ENCODE results near the gene HABP4. TPM values are rescaled to one million over a fixed set of nuclear protein-coding genes. Genes with fewer than 3 reads are reported as not detected.

The HABP4 gene
- total RNA-seq, 1 experiment from 2014 or later = 21.0 TPM

DNA sequence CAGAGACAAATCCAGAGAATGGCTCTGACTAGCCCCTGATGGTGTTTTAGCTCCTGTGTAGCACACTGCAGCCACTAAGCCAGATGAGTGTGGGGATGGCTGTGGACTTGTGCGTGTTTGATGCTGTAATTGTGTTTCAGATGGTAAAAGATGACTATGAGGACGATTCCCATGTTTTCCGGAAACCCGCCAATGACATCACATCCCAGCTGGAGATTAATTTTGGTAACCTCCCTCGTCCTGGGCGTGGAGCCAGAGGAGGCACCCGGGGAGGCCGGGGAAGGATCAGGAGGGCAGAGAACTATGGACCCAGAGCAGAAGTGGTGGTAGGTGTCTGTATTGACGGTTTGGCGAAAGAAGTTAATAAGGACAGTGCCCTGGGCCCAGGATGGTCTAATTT lies 38.0 kb downstream of the HABP4 start:
- Histone ChIP-seq H3K9me2 (ENCODE audit: insufficient read depth) (no peaks in the 10 kb centered on the region), H3K4me1 (ENCODE audit: control insufficient read depth in 1 of 2, insufficient read depth in 2 of 2, low read length in 2 of 2) (peaks cover 24 to 31% of the 10 kb centered on the region in 2 experiments)
- RAD21 ChIA-PET (ENCODE audit: low non-redundant PET in 1 of 2, low total read pairs in 2 of 2, uncharacterized antibody in 2 of 2, unreplicated experiment in 2 of 2) = no interaction called here

DNA sequence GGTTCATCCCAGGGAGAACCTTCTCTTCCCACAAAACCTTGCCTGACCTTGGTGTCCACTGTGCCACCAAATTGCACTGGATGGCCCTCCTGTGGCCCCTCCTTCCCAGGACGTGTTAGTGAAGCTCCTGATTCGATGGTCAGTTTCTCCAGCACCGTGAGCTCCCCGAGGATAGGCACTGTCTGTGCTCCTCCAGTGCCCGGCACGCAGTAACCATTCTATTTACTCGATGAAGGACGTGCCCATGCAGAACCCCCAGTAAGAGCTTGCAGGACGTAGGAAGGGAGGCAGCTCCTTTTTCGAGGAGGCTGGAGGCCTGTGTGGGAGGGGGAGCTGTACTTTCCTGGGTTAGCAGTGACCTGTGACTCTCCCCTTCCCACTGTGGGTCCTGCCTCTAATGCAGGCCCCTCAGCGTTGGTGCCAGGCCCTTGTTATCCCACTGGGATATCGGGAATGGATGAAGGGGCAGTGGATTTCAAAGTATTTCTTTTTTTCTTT lies 39.6 kb downstream of the HABP4 start:
- H3K9me3 ChIP-seq (ENCODE audit: control insufficient read depth in 1 of 2, insufficient read depth in 1 of 2, low read depth in 1 of 2, low read length in 2 of 2) = no peaks in the 10 kb centered on the region
- no peak overlapping the region for H3K9ac ChIP-seq (ENCODE audit: low read length)
- H3K27ac ChIP-seq (ENCODE audit: low read depth, low read length) = no peak overlapping the region
- peaks cover 24 to 31% of the 10 kb centered on the region in 2 experiments for H3K4me1 ChIP-seq (ENCODE audit: control insufficient read depth in 1 of 2, insufficient read depth in 2 of 2, low read length in 2 of 2)
- peaks cover 7 to 17% of the 10 kb centered on the region in 2 experiments; a peak in 3 of 4 replicates for H3K36me3 ChIP-seq (ENCODE audit: control insufficient read depth in 1 of 2, insufficient read depth in 2 of 2, low read length in 2 of 2)
- H3K27me3 ChIP-seq (ENCODE audit: insufficient read depth, low read length) = no peaks in the 10 kb centered on the region
- ChIA-PET RAD21 (ENCODE audit: low non-redundant PET in 1 of 2, low total read pairs in 2 of 2, uncharacterized antibody in 2 of 2, unreplicated experiment in 2 of 2) (no interaction called here), POLR2A (interaction anchor here (0.6 kb wide), 1 partner anchor 1151 kb away, joined by 3 read pairs; no protein-coding TSS in a partner anchor), CTCF (no interaction called here)
- no peaks in the 10 kb centered on the region for H3K79me2 ChIP-seq (ENCODE audit: insufficient read depth, low read length)
- no peak overlapping the region for H2AFZ ChIP-seq (ENCODE audit: low read depth, low read length, poor library complexity, severe bottlenecking)
- H3K4me2 ChIP-seq (ENCODE audit: low read length) = no peak overlapping the region
- BruUV-seq (replicated peaks) = no TSS peak
- intact Hi-C loops (cut with micrococcal nuclease) = no loop called here
- H3K4me3 ChIP-seq (replicated peaks in 1 of 2; ENCODE audit: low read depth in 1 of 2, low read length in 2 of 2) = no peak overlapping the region
- no peaks in the 10 kb centered on the region for H4K20me1 ChIP-seq (ENCODE audit: insufficient read depth)
- ATAC-seq = no peak
- no peaks in the 10 kb centered on the region for H3K9me2 ChIP-seq (ENCODE audit: insufficient read depth)
- DNase-seq (ENCODE audit: low read depth, low spot score) = no peak
- TF ChIP-seq ZNF274 (IDR thresholded peaks at IDR 0.05; ENCODE audit: low read depth, low read length) (no peak), EZH2phosphoT487 (IDR thresholded peaks at IDR 0.05; ENCODE audit: borderline replicate concordance) (no peak), POLR2A (IDR thresholded peaks at IDR 0.05; ENCODE audit: borderline replicate concordance, extremely low read depth, insufficient read depth, insufficient read length) (no peak), RAD21 (IDR thresholded peaks at IDR 0.05; ENCODE audit: low read depth) (no peak), ELF1 (IDR thresholded peaks at IDR 0.05; ENCODE audit: borderline replicate concordance, low read depth) (no peak), POLR2AphosphoS5 (IDR thresholded peaks at IDR 0.05; ENCODE audit: low read depth, low read length) (no peak)
- TF ChIP-seq, protein P1, sequence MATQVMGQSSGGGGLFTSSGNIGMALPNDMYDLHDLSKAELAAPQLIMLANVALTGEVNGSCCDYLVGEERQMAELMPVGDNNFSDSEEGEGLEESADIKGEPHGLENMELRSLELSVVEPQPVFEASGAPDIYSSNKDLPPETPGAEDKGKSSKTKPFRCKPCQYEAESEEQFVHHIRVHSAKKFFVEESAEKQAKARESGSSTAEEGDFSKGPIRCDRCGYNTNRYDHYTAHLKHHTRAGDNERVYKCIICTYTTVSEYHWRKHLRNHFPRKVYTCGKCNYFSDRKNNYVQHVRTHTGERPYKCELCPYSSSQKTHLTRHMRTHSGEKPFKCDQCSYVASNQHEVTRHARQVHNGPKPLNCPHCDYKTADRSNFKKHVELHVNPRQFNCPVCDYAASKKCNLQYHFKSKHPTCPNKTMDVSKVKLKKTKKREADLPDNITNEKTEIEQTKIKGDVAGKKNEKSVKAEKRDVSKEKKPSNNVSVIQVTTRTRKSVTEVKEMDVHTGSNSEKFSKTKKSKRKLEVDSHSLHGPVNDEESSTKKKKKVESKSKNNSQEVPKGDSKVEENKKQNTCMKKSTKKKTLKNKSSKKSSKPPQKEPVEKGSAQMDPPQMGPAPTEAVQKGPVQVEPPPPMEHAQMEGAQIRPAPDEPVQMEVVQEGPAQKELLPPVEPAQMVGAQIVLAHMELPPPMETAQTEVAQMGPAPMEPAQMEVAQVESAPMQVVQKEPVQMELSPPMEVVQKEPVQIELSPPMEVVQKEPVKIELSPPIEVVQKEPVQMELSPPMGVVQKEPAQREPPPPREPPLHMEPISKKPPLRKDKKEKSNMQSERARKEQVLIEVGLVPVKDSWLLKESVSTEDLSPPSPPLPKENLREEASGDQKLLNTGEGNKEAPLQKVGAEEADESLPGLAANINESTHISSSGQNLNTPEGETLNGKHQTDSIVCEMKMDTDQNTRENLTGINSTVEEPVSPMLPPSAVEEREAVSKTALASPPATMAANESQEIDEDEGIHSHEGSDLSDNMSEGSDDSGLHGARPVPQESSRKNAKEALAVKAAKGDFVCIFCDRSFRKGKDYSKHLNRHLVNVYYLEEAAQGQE (IDR thresholded peaks at IDR 0.05; ENCODE audit: low read depth) = no peak
- TF ChIP-seq, protein P2, sequence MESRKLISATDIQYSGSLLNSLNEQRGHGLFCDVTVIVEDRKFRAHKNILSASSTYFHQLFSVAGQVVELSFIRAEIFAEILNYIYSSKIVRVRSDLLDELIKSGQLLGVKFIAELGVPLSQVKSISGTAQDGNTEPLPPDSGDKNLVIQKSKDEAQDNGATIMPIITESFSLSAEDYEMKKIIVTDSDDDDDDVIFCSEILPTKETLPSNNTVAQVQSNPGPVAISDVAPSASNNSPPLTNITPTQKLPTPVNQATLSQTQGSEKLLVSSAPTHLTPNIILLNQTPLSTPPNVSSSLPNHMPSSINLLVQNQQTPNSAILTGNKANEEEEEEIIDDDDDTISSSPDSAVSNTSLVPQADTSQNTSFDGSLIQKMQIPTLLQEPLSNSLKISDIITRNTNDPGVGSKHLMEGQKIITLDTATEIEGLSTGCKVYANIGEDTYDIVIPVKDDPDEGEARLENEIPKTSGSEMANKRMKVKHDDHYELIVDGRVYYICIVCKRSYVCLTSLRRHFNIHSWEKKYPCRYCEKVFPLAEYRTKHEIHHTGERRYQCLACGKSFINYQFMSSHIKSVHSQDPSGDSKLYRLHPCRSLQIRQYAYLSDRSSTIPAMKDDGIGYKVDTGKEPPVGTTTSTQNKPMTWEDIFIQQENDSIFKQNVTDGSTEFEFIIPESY (IDR thresholded peaks at IDR 0.05; ENCODE audit: extremely low read depth, insufficient replicate concordance, low read length) = no peak
- TF ChIP-seq, protein P3, sequence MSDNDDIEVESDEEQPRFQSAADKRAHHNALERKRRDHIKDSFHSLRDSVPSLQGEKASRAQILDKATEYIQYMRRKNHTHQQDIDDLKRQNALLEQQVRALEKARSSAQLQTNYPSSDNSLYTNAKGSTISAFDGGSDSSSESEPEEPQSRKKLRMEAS (IDR thresholded peaks at IDR 0.05) = no peak
- TF ChIP-seq, protein P4, sequence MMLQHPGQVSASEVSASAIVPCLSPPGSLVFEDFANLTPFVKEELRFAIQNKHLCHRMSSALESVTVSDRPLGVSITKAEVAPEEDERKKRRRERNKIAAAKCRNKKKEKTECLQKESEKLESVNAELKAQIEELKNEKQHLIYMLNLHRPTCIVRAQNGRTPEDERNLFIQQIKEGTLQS (IDR thresholded peaks at IDR 0.05) = no peak

More for the DNA sequence above, 38.0 kb downstream of the HABP4 start:
- H4K20me1 ChIP-seq (ENCODE audit: insufficient read depth) = no peaks in the 10 kb centered on the region
- no peaks in the 10 kb centered on the region for H3K9me3 ChIP-seq (ENCODE audit: control insufficient read depth in 1 of 2, insufficient read depth in 1 of 2, low read depth in 1 of 2, low read length in 2 of 2)
- peaks cover 7 to 20% of the 10 kb centered on the region in 2 experiments; a peak in 3 of 4 replicates for H3K36me3 ChIP-seq (ENCODE audit: control insufficient read depth in 1 of 2, insufficient read depth in 2 of 2, low read length in 2 of 2)
- no peaks in the 10 kb centered on the region for H3K27me3 ChIP-seq (ENCODE audit: insufficient read depth, low read length)
- no peak overlapping the region for H3K9ac ChIP-seq (ENCODE audit: low read length)
- ATAC-seq (no peak), DNase-seq (ENCODE audit: low read depth, low spot score) (no peak)
- no peak overlapping the region for H2AFZ ChIP-seq (ENCODE audit: low read depth, low read length, poor library complexity, severe bottlenecking)
- H3K27ac ChIP-seq (ENCODE audit: low read depth, low read length) = no peak overlapping the region
- intact Hi-C loops (cut with micrococcal nuclease) = no loop called here
- H3K4me2 ChIP-seq (ENCODE audit: low read length) = no peak overlapping the region
- H3K79me2 ChIP-seq (ENCODE audit: insufficient read depth, low read length) = no peaks in the 10 kb centered on the region
- TF ChIP-seq TCF7L2 (IDR thresholded peaks at IDR 0.05; ENCODE audit: borderline replicate concordance, extremely low read depth, insufficient read depth, insufficient read length) = no peak
- no peak overlapping the region for H3K4me3 ChIP-seq (replicated peaks in 1 of 2; ENCODE audit: low read depth in 1 of 2, low read length in 2 of 2)
- POLR2A ChIA-PET = no interaction called here
- CTCF ChIA-PET = no interaction called here
- no TSS peak for BruUV-seq (replicated peaks)

All from HCT116 (cell line).